ENCODE results near the gene CAVIN2.

CAVIN2 gene

GRCh38 chr2:191846515-191847476, at the start of gene CAVIN2:
Gene CAVIN2 (minus strand): TSS chr2:191847088. CDS start chr2:191846925, 163 bp downstream.
- CTCF ChIA-PET, result no interaction called here

DNA sequence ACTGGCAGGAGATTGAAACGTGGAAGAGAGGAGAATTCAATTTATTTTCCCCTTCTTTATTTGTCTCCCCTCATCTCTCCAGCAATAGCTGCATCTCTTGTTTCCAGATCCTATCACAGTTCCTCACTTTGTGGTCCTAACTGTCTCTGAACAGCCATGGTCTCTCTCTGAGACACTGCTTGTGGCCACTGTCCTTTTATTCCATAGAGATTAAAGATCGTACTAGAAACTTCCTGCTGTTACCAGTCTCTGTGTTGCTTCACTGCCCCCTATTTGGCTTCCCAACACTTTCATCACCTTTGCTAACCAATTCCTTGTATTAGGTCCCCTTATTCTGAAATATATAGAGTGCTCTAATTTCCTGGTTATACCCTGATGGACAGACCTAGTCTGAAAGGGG, 48.9 kb upstream of the CAVIN2 start:
- no peak for DNase-seq (ENCODE audit: extremely low spot score)
- TF ChIP-seq ELF4 (IDR thresholded peaks at IDR 0.05) (no peak), TARDBP (IDR thresholded peaks at IDR 0.05) (no peak), SUZ12 (IDR thresholded peaks at IDR 0.05) (no peak), FOXM1 (IDR thresholded peaks at IDR 0.05; ENCODE audit: borderline replicate concordance) (no peak), FOXA1 (IDR thresholded peaks at IDR 0.05) (no peak), BHLHE40 (IDR thresholded peaks at IDR 0.05; ENCODE audit: borderline replicate concordance) (no peak), PKNOX1 (IDR thresholded peaks at IDR 0.05) (no peak), ZNF384 (IDR thresholded peaks at IDR 0.05) (no peak), L3MBTL2 (conservative IDR thresholded peaks at IDR 0.05) (no peak), ARNT (IDR thresholded peaks at IDR 0.05) (no peak), HDGF (IDR thresholded peaks at IDR 0.05; ENCODE audit: borderline replicate concordance) (no peak), LEF1 (IDR thresholded peaks at IDR 0.05; ENCODE audit: borderline replicate concordance) (no peak), NFRKB (IDR thresholded peaks at IDR 0.05) (no peak), SP1 (IDR thresholded peaks at IDR 0.05) (no peak), FOXK2 (IDR thresholded peaks at IDR 0.05) (no peak), CTBP1 (IDR thresholded peaks at IDR 0.05; ENCODE audit: borderline replicate concordance) (no peak)
- POLR2A ChIA-PET, result no interaction called here
- CTCF ChIA-PET, result no interaction called here

More at GRCh38 chr2:191846515-191847476, at the start of gene CAVIN2:
- DNase-seq (ENCODE audit: extremely low spot score), result no peak
- TF ChIP-seq HDGF (IDR thresholded peaks at IDR 0.05; ENCODE audit: borderline replicate concordance) (no peak), PKNOX1 (IDR thresholded peaks at IDR 0.05) (no peak), FOXK2 (IDR thresholded peaks at IDR 0.05) (no peak), LEF1 (IDR thresholded peaks at IDR 0.05; ENCODE audit: borderline replicate concordance) (no peak), ARNT (IDR thresholded peaks at IDR 0.05) (no peak), SP1 (IDR thresholded peaks at IDR 0.05) (no peak), ELF4 (IDR thresholded peaks at IDR 0.05) (no peak), TARDBP (IDR thresholded peaks at IDR 0.05) (no peak), SUZ12 (IDR thresholded peaks at IDR 0.05) (no peak)
- POLR2A ChIA-PET, result no interaction called here

DNA sequence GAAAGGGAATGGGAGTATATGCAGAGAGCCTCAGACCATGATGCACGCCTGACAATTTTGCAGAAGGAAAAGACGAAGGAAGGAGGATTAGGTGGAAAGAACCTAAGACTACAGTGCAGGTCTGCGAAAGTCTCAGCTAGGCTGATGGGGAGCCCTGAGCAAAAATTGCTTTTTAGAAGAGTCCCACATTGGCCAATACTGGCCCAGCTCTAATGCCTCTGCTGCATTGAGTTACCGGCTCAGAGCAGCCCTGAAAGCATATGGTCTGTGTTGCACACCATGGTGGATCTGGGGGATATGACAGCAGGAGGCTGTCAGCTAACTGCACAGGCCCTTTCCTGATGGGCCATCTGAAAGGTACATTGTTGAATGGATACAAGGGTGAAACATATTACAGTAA, 48.3 kb upstream of the CAVIN2 start:
- ChIA-PET POLR2A (no interaction called here), CTCF (no interaction called here)

GRCh38 chr2:191894681-191895147, 47.8 kb upstream of the CAVIN2 start:
- CTCF ChIA-PET, result no interaction called here
- POLR2A ChIA-PET, result no interaction called here
- TF ChIP-seq FOXK2 (IDR thresholded peaks at IDR 0.05), result no peak
- no peak for TF ChIP-seq FOXA1 (IDR thresholded peaks at IDR 0.05)
- no peak for TF ChIP-seq SP1 (IDR thresholded peaks at IDR 0.05)
- no peak for TF ChIP-seq ZNF384 (IDR thresholded peaks at IDR 0.05)
- no peak for TF ChIP-seq BHLHE40 (IDR thresholded peaks at IDR 0.05; ENCODE audit: borderline replicate concordance)
- no peak for TF ChIP-seq SUZ12 (IDR thresholded peaks at IDR 0.05)
- no peak for TF ChIP-seq ARNT (IDR thresholded peaks at IDR 0.05)

More for the DNA sequence above, 48.3 kb upstream of the CAVIN2 start:
- no peak for DNase-seq (ENCODE audit: extremely low spot score)
- TF ChIP-seq FOXK2 (IDR thresholded peaks at IDR 0.05), result no peak
- no peak for TF ChIP-seq NFRKB (IDR thresholded peaks at IDR 0.05)
- TF ChIP-seq CTBP1 (IDR thresholded peaks at IDR 0.05; ENCODE audit: borderline replicate concordance), result no peak
- TF ChIP-seq ELF4 (IDR thresholded peaks at IDR 0.05), result no peak
- no peak for TF ChIP-seq SUZ12 (IDR thresholded peaks at IDR 0.05)
- TF ChIP-seq SP1 (IDR thresholded peaks at IDR 0.05), result no peak
- TF ChIP-seq ZNF384 (IDR thresholded peaks at IDR 0.05), result no peak
- TF ChIP-seq FOXA1 (IDR thresholded peaks at IDR 0.05), result no peak
- TF ChIP-seq LEF1 (IDR thresholded peaks at IDR 0.05; ENCODE audit: borderline replicate concordance), result no peak
- no peak for TF ChIP-seq HDGF (IDR thresholded peaks at IDR 0.05; ENCODE audit: borderline replicate concordance)
- TF ChIP-seq L3MBTL2 (conservative IDR thresholded peaks at IDR 0.05), result no peak

DNA sequence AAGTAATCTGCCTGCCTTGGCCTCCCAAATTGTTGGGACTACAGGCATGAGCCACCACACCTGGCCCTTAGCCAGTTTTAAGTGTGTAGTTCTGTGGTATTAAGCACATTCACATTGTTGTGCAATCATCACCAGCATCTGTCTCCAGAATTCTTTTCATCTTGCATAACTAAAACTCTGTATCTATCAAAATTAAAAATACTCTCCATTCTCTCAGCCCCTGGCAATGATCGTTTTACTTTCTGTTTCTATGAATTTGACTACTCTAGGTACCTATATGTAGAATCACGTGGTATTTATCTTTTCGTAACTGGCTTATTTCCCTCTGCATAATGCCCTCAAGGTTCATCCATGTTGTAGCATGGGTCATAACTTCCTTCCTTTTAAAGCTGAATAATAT, 45.5 kb upstream of the CAVIN2 start:
- TF ChIP-seq CTBP1 (IDR thresholded peaks at IDR 0.05; ENCODE audit: borderline replicate concordance), result no peak
- TF ChIP-seq FOXA1 (IDR thresholded peaks at IDR 0.05), result no peak
- no peak for TF ChIP-seq ELF4 (IDR thresholded peaks at IDR 0.05)
- TF ChIP-seq TARDBP (IDR thresholded peaks at IDR 0.05), result no peak
- no peak for TF ChIP-seq NFRKB (IDR thresholded peaks at IDR 0.05)
- no peak for TF ChIP-seq L3MBTL2 (conservative IDR thresholded peaks at IDR 0.05)
- no peak for TF ChIP-seq SUZ12 (IDR thresholded peaks at IDR 0.05)
- ChIA-PET CTCF (no interaction called here), POLR2A (no interaction called here)
- no peak for DNase-seq (ENCODE audit: extremely low spot score)

More at GRCh38 chr2:191894681-191895147, 47.8 kb upstream of the CAVIN2 start:
- no peak for DNase-seq (ENCODE audit: extremely low spot score)

DNA sequence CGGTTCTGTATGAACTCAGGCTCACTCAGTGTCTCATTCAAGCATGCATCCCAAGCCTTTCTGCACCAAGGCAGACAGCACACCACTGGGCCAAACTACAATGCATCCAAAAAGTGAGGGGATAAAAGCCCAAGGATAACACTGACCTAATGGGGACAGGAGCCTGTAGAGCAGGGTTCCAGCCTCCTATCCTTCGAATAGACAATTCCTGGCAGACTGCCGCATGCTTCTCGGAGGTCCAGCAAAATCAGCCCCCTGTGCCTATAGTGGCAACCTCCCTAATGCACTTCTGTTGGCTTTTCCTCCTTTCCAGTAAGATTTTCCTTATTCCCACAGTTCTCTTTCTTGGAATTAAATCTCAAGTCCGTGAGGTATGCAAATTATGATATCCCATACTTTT, 44.8 kb upstream of the CAVIN2 start:
- no peak for DNase-seq (ENCODE audit: extremely low spot score)
- TF ChIP-seq FOXK2 (IDR thresholded peaks at IDR 0.05) (no peak), LEF1 (IDR thresholded peaks at IDR 0.05; ENCODE audit: borderline replicate concordance) (no peak), BHLHE40 (IDR thresholded peaks at IDR 0.05; ENCODE audit: borderline replicate concordance) (no peak), HDGF (IDR thresholded peaks at IDR 0.05; ENCODE audit: borderline replicate concordance) (no peak), PKNOX1 (IDR thresholded peaks at IDR 0.05) (no peak), FOXM1 (IDR thresholded peaks at IDR 0.05; ENCODE audit: borderline replicate concordance) (no peak), SUZ12 (IDR thresholded peaks at IDR 0.05) (no peak), SP1 (IDR thresholded peaks at IDR 0.05) (no peak), FOXA1 (IDR thresholded peaks at IDR 0.05) (no peak), CTBP1 (IDR thresholded peaks at IDR 0.05; ENCODE audit: borderline replicate concordance) (no peak), NFRKB (IDR thresholded peaks at IDR 0.05) (no peak)
- ChIA-PET POLR2A (no interaction called here), CTCF (no interaction called here)

Measured in HEK293T (cell line).